ENCODE results near the gene BRD9.

BRD9 gene

DNA sequence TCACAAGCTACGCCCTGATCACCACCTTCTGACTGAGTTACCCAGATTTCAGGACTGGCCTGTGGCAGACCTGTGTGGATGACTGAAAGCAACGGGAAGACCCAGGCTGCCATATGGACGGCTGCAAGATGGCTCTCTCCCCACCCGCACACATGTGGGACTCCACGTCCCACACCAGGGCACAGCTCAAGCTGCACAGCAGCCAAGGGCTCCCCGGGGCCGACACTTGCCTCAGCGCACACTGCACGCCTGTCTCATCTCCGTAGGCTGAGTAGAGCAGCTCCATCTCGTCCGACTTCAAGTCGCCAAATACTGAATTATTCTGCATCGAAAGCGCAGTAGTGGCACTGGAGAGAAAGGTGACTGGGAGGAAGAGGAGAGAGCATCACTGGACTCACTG lies 14.5 kb downstream of the BRD9 start:
- no peak for DNase-seq (ENCODE audit: low read depth)

GRCh38 chr5:876398-877365 lies 15.9 kb downstream of the BRD9 start:
- no peak for DNase-seq (ENCODE audit: low read depth)

DNA sequence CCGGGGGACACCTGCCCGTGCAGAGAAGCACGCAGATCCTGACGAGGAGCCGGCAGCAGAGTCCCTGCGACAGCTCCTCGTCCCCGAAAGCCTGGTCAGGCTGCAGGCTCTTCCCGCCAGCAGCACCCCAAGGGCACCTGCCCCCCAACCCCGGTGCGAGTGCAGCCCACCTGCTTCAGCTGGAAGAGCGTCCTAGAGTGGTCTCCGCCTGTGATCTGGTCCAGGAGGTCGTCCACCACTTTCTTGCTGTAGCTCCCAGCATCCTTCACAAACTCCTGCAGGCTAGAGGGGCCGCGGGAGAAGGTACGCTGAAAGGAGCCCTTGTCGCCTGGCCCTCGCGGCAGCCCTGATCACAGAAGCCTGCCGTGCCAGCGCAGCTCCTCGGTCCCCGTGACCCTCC lies 16.7 kb downstream of the BRD9 start:
- DNase-seq (ENCODE audit: low read depth), result no peak

GRCh38 chr5:873328-873727 lies 19.3 kb downstream of the BRD9 start:
- no peak for DNase-seq (ENCODE audit: low read depth)

- no peak for DNase-seq (ENCODE audit: low read depth)
Measured at GRCh38 chr5:872301-872700, 20.3 kb downstream of the BRD9 start.

GRCh38 chr5:871596-872298 lies 20.9 kb downstream of the BRD9 start:
- no peak for DNase-seq (ENCODE audit: low read depth)

DNA sequence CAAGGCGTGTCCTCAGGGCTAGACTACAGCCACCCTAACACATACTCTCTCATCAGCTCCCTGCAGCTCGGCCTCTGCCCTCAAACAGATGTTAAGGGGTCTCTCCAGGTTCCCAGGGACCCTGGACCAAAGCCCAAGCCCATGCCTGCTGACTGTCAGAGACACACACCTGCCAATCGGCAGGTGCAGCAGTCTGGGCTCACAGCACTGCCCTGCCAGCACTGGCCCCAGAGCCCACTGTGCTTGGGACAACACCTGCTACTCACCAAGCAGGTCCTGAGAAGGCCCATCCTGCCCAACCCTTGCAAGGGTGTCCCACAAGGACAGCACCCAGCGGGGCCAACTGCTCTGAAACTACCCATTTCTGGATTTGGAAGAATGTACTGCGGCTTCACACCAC lies 21.6 kb downstream of the BRD9 start:
- DNase-seq (ENCODE audit: low read depth), result no peak

- no peak for DNase-seq (ENCODE audit: low read depth)
Measured at GRCh38 chr5:868428-869135, 24.0 kb downstream of the BRD9 start.

- no peak for DNase-seq (ENCODE audit: low read depth)
Measured at GRCh38 chr5:867300-867870, 25.2 kb downstream of the BRD9 start.

DNA sequence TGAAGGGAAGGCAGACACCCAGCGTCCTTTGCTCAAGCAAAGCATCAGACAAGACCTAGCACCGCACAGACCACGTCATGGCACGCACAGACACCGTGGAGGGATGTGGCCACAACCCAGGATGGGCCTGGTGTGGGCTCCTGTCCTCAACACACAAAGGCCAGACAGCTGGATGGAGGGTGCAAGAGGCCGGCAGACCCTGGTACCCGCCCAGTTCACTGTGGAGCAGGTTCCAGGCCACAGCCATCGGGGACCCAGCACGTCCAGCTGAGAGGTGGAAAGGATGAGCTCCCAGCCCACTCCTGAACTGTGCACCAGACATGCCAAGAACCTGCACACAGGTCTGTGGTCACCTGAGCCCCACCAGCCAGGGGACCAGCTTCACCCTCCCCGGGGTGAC lies 26.8 kb downstream of the BRD9 start:
- DNase-seq (ENCODE audit: low read depth), result no peak

DNA sequence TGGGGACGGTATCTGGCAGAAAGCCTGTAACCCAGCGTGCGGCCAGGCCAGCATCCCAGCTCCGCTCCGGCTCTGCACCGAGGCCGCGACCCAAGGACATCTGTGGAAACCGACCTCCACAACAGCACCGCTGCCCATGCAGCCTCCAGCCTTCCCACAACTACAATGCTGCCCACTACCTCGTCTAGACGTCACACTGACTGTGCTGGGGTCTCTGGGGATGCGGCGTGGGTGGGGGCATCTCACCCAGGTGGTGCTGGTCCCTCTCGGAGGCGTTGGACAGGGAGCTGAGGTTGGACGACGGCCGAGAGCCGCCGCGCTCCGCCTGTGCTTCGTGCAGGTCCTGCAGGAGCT lies 27.5 kb downstream of the BRD9 start:
- no peak for DNase-seq (ENCODE audit: low read depth)

DNA sequence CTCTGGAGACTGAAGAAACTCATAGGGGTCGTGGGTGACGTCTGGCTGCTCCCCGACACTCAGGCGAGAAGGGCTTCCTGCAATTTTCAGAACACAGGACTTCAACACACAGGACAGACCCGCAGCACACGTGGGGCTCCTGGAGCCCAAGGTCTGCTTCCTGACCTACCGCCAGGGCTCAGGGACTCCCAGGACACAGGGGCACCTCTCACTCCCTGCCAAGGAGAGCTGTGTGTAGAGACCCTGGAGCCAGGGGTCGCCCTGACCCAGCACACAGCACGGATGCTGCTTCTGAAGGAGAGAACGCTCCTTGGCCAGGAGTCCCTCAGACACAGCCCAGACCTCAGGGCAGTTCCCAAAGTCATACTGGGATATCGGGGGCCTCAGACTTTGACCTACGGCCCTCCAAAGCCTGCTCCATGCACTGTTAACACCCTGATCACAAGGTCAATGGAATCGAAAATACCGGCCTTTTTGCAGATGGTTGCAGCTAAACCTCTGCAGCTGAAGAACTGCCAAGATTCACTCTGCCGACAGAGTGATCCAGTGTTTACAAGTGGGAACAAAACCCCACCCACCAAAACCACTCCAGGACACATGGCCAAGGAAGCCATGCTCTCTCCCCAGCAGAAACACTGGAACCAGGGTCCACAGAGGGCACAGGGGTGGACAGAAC lies 28.0 kb downstream of the BRD9 start:
- DNase-seq (ENCODE audit: low read depth), result no peak

GRCh38 chr5:863244-863805 lies 29.3 kb downstream of the BRD9 start:
- DNase-seq (ENCODE audit: low read depth), result no peak

DNA sequence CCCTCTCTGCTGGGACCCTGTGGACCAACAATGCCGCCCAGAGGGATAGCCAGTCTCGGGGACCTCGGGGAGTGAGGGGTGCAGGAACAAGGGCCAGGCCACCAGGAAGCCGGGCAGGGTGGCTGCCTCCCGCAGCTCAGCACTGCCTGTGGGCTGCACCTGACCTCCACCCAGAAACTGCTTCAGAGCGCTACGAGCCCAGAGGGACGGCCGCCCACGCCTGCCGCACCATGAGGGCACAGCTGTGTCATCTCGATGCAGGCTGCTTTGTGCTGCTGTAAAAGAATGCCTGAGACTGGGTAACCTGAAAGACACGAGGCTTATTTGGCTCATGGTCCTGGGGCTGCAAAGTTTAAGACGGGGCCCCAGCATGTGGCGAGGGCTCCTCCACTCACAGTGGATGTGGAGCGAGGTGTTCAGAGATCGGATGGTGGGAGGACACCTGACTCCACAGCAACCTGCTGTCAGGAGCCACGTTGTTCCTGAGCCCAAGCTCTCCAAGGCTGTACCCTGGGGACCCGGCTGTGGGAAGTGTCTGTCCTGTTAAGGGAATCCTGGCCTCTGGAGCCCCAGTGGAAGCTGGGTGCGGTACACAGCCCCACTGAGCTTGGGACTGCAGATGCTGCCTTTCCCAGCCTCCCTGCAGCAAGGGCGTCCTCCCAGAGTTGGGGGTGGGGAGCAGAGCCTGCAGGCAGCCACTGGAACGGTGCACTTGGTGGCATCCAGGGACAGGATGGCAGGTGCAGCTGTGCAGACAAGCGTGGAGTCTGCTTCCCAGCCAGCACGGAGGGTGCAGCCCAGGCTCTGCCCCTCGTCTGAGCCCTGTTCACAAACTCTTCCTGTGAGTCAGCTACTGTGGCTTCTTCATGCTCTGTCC lies 30.0 kb downstream of the BRD9 start:
- peak; percentile 9 for DNase-seq (ENCODE audit: low read depth)

DNA sequence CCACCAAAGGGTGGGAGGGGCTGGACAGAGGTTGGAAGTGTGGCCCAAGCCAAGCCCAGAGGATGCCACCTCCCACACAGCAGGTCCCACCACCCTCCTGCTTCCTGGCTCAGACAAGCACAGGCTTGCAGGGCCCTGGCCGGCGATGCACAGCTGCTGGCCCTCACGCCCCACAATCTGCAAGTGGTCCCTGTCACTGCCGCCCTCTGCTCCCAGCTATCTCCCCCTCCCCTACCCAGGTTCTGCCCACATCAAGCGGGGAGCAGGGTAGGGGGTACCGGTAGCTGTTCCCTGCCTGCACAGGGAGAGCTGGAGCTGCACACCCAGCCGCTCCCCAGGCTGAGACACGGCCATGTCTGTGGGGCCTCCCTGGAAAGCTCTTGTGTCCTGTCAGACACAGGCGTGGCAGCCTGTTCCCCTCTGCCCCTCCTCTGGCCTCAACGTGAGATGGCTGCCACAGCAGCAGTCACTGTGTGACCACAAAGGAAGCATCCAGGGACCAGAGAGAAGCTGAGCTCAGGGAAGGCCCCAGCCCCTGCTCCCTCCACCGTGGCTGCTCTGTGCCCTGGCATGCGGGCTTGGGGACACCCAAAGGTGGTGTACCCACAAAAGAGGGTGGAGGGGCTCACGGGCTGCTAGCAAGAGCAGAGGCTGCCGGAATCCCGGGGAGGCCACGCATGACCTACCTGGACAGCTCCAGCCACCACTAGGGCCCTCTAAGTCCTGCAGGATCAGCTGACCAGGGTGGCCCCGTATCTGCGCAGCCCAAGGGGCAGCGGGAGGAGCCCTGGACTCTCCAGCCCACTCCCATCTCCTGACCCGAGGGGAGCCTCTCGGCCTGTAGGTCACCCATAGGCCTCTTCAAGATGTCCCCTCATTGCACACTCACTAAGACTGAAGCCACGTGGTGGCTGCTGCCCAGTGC lies 30.9 kb downstream of the BRD9 start:
- DNase-seq (ENCODE audit: low read depth), result no peak

- DNase-seq (ENCODE audit: low read depth), result no peak
Measured at GRCh38 chr5:860506-861150, 32.0 kb downstream of the BRD9 start.

DNA sequence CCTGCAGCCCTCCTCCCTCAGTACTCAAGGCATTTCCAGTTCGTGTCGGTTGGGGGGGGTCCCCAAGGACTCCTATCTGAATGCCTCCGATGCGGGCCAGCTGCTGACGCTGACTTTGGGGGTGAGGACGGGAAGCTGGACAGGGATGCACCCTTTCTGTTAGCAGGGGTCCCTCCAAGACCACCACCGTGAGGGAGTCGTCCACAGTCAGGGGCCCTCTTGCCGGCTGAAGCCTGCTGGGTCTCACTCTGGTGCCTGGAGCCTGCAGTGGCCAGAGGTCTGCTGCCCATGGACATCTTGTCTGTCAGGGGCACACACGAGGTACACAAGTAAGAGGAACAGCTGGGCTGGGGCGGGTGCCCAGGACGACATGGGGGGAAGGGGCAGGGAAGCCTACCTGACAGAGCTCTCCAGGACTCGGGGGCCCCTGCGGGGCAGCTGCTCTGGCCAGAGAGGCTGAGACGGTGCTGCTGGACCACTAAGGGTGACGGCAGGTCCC lies 32.8 kb downstream of the BRD9 start:
- no peak for DNase-seq (ENCODE audit: low read depth)

GRCh38 chr5:859391-859790 lies 33.2 kb downstream of the BRD9 start:
- DNase-seq (ENCODE audit: low read depth), result no peak

GRCh38 chr5:858726-859125 lies 33.9 kb downstream of the BRD9 start:
- no peak for DNase-seq (ENCODE audit: low read depth)

All from non-pigmented ciliary epithelial cell (primary cell).